K562 (cell line): ENCODE data around the gene EFNA2. TPM values are rescaled to one million over a fixed set of nuclear protein-coding genes. Genes with fewer than 3 reads are reported as not detected.
A peak's percentile ranks its signal among the peaks of the same experiment; 100 is the strongest.

ENCODE experiments used
- AFF4 ChIP-seq: sonication (generic); formaldehyde crosslinking; IDR thresholded peaks from 2 replicates; pipeline ENCODE4 v1.8.0; 2023; ENCODE audit warnings: mild to moderate bottlenecking, missing genetic modification reagents
- BACH1 ChIP-seq: fragments of 200-800 bp; sonication (Bioruptor generic); IDR thresholded peaks from 2 replicates; pipeline ENCODE4 v1.6.1; 2016; ENCODE audit warnings: missing genetic modification characterization, missing compliant biosample characterization
- CHD2 ChIP-seq: IDR thresholded peaks from 2 replicates; pipeline ENCODE4 v1.6.1; 2011; ENCODE audit warnings: low read depth, low read length
- ELF4 ChIP-seq: fragments of 450-650 bp; formaldehyde crosslinking; IDR thresholded peaks from 2 replicates; pipeline ENCODE4 v1.4.0; 2022; ENCODE audit warnings: missing genetic modification characterization
- MEF2A ChIP-seq: IDR thresholded peaks from 2 replicates; pipeline ENCODE4 v1.6.1; 2011; ENCODE audit warnings: low read depth, mild to moderate bottlenecking, low read length, moderate library complexity; ENCODE audit not compliant: control insufficient read depth
- MYC ChIP-seq, 2 experiments: fragments of 250-450 bp in 1 of 2; sonication (Bioruptor Pico) in 1 of 2; IDR thresholded peaks; 2 replicates each; pipeline versions ENCODE4 v1.5.1 to v1.6.1; 2012 to 2021; ENCODE audit warnings: low read depth in 2 of 2, borderline replicate concordance in 1 of 2, improper control_type of control experiment in 1 of 2, low read length in 1 of 2, mild to moderate bottlenecking in 1 of 2, moderate library complexity in 1 of 2
- RFX1 ChIP-seq: fragments of 450-650 bp; IDR thresholded peaks from 2 replicates; pipeline ENCODE4 v1.6.1; 2016; ENCODE audit warnings: mild to moderate bottlenecking, moderate library complexity
- RREB1 ChIP-seq: fragments of 250-450 bp; sonication (Bioruptor Pico); IDR thresholded peaks from 2 replicates; pipeline ENCODE4 v1.4.0; 2020
- SRF ChIP-seq, 2 experiments: fragments of 250-450, 450-650 bp in 1 of 2; sonication (Bioruptor Pico) in 1 of 2; sonication (generic) in 1 of 2; formaldehyde crosslinking; IDR thresholded peaks; 2 replicates each; pipeline versions ENCODE4 v1.5.0 to v1.5.1; 2020 to 2022; ENCODE audit warnings: mild to moderate bottlenecking in 1 of 2, missing genetic modification reagents in 1 of 2
- TAF9B ChIP-seq: fragments of 450-650 bp; IDR thresholded peaks from 2 replicates; pipeline ENCODE4 v1.6.1; 2018; ENCODE audit warnings: mild to moderate bottlenecking; ENCODE audit not compliant: partially characterized antibody
- ZBTB12 ChIP-seq: fragments of 250-450 bp; sonication (Bioruptor Pico); IDR thresholded peaks from 2 replicates; pipeline ENCODE4 v1.4.0; 2020
- ZBTB17 ChIP-seq: fragments of 450-650 bp; formaldehyde crosslinking; IDR thresholded peaks from 2 replicates; pipeline ENCODE4 v1.4.0; 2020; ENCODE audit warnings: mild to moderate bottlenecking
- ZFP36 ChIP-seq: fragments of 150-350 bp; IDR thresholded peaks from 2 replicates; pipeline ENCODE4 v1.6.1; 2018; ENCODE audit warnings: low read length, low read depth; ENCODE audit not compliant: partially characterized antibody
- ZNF174 ChIP-seq: fragments of 250-450 bp; sonication (Bioruptor Pico); IDR thresholded peaks from 2 replicates; pipeline ENCODE4 v1.4.0; 2020; ENCODE audit warnings: mild to moderate bottlenecking
- ZNF408 ChIP-seq: fragments of 250-450 bp; sonication (Bioruptor Pico); IDR thresholded peaks from 2 replicates; pipeline ENCODE4 v1.4.0; 2020; ENCODE audit warnings: low read depth, mild to moderate bottlenecking, moderate library complexity
- ZSCAN32 ChIP-seq: fragments of 450-650 bp; formaldehyde crosslinking; IDR thresholded peaks from 2 replicates; pipeline ENCODE4 v1.4.0; 2020; ENCODE audit warnings: mild to moderate bottlenecking, moderate library complexity
- polyA plus RNA-seq, 8 experiments: library from polyadenylated mRNA; depleted of rRNA in 4 of 8; stranded (reverse) in 5 of 8; unstranded in 3 of 8; fragments of >200 nt; fragmentation: Nextera tagmentation in 2 of 8; fragmentation: Illumina TruSeq in 1 of 8; extraction: Ambion mirVana in 2 of 8; extraction: Trizol in 1 of 8; gene quantifications; 2 replicates each; pipeline versions ENCODE4 v1.2.1 to v1.2.3, GENCODE V29; 2011 to 2014; ENCODE audit warnings: inconsistent platforms in 1 of 8, missing spikeins in 1 of 8
- total RNA-seq, 7 experiments: library from RNA; depleted of rRNA in 6 of 7; stranded (reverse); fragments of >200 nt in 6 of 7; fragmentation: Illumina TruSeq in 2 of 7; extraction: Trizol in 2 of 7; gene quantifications; 2 replicates each; pipeline versions ENCODE4 v1.2.1 to v1.2.3, GENCODE V29; 2011 to 2021; ENCODE audit warnings: low replicate concordance in 1 of 7

The EFNA2 gene
- total and polyA plus RNA-seq, 9 of the 15 experiments (the other 6 are each of a cell fraction or from before 2014, with no cell fraction given), result 0.11 to 0.44 (median 0.15) TPM; not detected in 6

GRCh38 chr19:1266129-1266915 is 19.4 kb upstream of the EFNA2 start (continued):
- TF ChIP-seq ZFP36, result no peak
- TF ChIP-seq MEF2A, result peak; percentile 66
- TF ChIP-seq ELF4, result no peak
- peak in 1 of 2 experiments; percentile 71; a peak in 2 of 4 replicates for TF ChIP-seq SRF (CRISPR knock-in tag; IDR thresholded peaks at IDR 0.05)
- no peak for TF ChIP-seq BACH1 (tag)
- TF ChIP-seq RREB1 (CRISPR knock-in tag), result no peak
- TF ChIP-seq ZSCAN32 (CRISPR knock-in tag), result no peak
- TF ChIP-seq MYC (IDR thresholded peaks at IDR 0.05; ENCODE audit: low read depth, low read length), result 0 out of 2 replicates have a peak, but pooled peaks have one; percentile 39
- no peak; the same call in 1 of the 2 replicates for TF ChIP-seq MYC (CRISPR knock-in tag; IDR thresholded peaks at IDR 0.05; ENCODE audit: borderline replicate concordance, low read depth)
- no peak for TF ChIP-seq CHD2
- TF ChIP-seq AFF4 (CRISPR knock-in tag), result 0 out of 2 replicates have a peak, but pooled peaks have one; percentile 10
- no peak for TF ChIP-seq ZNF408 (CRISPR knock-in tag)
- TF ChIP-seq ZBTB17 (CRISPR knock-in tag), result 0 out of 2 replicates have a peak, but pooled peaks have one; percentile 55
- no peak for TF ChIP-seq TAF9B
- TF ChIP-seq RFX1, result peak; percentile 95
- no peak for TF ChIP-seq ZNF174
- TF ChIP-seq ZBTB12, result peak; percentile 55; the same call in 1 of the 2 replicates
